Mesodermal cell (in vitro differentiated cells): Measurements from ENCODE around the gene DNASE2B.

Experiments
- H3K27ac ChIP-seq: 2 replicates; pipeline ENCODE4 v1.7.0; 2013; ENCODE audit warnings: mild to moderate bottlenecking, low read depth, low read length, moderate library complexity; ENCODE audit not compliant: severe bottlenecking
- H3K36me3 ChIP-seq: 2 replicates; pipeline ENCODE4 v1.7.1; 2013; ENCODE audit warnings: mild to moderate bottlenecking, low read length, moderate library complexity; ENCODE audit not compliant: control insufficient read depth, insufficient read depth
- H3K4me1 ChIP-seq: one replicate; pipeline ENCODE4 v1.7.1; 2013; ENCODE audit warnings: mild to moderate bottlenecking, low read length; ENCODE audit not compliant: insufficient read depth, control insufficient read depth, poor library complexity, severe bottlenecking
- H3K4me3 ChIP-seq: 2 replicates; pipeline ENCODE4 v1.7.0; 2013; ENCODE audit warnings: low read length, control low read depth, mild to moderate bottlenecking; ENCODE audit not compliant: insufficient read depth, poor library complexity, severe bottlenecking; ENCODE audit errors: extremely low read depth
- H3K9me3 ChIP-seq: 2 replicates; pipeline ENCODE4 v1.7.1; 2013; ENCODE audit warnings: mild to moderate bottlenecking, low read length, moderate library complexity; ENCODE audit not compliant: control insufficient read depth
- WGBS, 2 experiments: methylation state at CpG; one replicate each; pipeline ENCODE4 v1.1.5; 2013; ENCODE audit warnings: missing lambda C conversion rate in 2 of 2; ENCODE audit not compliant: insufficient coverage in 2 of 2; 5-methylcytosine and 5-hydroxymethylcytosine counted together

Gene DNASE2B

GRCh38 chr1:84415396-84415795 is 17.1 kb downstream of the DNASE2B start:
- Histone ChIP-seq H3K4me3 (no peak overlapping the region), H3K4me1 (no peaks in the 10 kb centered on the region), H3K9me3 (no peaks in the 10 kb centered on the region), H3K27ac (no peak overlapping the region), H3K36me3 (no peaks in the 10 kb centered on the region)
- 89% methylated on average over 1 of the region's 2 CpGs; no CpG with 5 or more reads in 1 of the 2 experiments for WGBS, 2 experiments

GRCh38 chr1:84422909-84423308 is 24.6 kb downstream of the DNASE2B start:
- no peak overlapping the region for H3K4me3 ChIP-seq
- H3K9me3 ChIP-seq, result no peaks in the 10 kb centered on the region
- H3K27ac ChIP-seq, result no peak overlapping the region
- H3K36me3 ChIP-seq, result no peaks in the 10 kb centered on the region
- no peaks in the 10 kb centered on the region for H3K4me1 ChIP-seq

DNA sequence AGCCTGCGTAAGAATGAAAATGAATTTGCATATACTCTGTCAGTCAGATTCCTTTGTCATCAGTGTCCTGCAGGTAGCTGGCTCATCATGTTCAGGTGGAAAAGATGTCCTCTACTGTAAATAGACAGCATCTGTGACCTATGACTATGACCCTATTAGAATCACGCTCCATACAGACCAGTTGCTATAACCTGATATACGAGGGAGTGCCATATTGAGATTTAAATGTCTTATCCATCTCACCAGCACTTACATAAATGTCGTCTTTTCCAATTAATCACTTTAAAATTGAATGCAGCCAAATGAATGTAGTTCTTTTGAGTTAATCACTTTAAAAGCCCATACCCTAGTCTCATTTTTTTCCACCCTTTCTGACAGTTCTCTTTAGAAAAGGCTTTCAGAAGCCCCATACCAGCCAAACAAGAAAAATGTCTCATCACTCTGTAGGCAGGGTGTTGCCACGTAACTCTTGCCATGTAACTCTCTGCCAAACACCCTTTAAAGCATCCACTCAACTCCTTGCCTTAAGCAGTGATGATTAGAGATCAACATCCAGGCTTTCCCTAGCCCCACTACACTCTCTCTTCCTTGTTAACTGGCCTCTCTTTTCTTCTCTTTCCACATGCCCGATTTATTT is 26.3 kb downstream of the DNASE2B start:
- H3K27ac ChIP-seq, result no peak overlapping the region
- WGBS, 2 experiments, result 94 to 100% methylated on average over 1 to 3 of the region's 6 CpGs

DNA sequence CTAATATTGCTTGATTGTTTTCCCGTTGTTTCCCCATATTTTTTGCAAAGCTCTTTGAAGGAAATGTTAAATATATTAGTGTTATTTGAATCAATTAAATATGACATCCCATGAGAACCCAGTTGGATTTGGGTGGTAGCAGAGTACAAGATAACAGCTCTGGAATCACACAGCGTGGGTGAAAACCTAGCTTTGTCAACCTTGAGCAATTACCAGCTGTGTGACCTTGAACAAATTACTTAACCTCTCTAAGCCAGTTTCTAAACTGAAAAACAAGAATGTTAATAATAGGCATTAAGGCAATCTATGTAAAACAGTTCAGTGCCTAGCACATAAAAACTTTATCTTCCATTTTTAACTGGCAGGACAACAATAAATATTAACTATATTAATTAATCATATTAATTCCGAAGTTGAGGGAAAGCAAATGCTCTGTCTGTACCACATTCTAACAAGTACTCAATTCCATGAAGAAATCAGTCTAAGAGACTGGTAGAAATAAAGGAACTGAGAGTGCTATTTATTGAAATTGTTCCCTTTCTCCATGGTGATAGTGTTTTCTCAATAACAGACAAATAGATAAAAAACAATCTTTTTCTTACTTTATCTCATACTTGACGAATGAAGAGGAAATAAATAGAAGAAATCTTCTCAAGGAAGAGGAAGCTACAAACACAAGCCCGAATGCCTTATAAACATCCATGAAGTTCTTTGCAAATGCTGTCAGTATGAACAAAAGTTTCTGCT is 27.0 kb downstream of the DNASE2B start:
- H3K4me1 ChIP-seq, result no peaks in the 10 kb centered on the region
- H3K4me3 ChIP-seq, result no peak overlapping the region
- H3K27ac ChIP-seq, result no peak overlapping the region
- H3K9me3 ChIP-seq, result peaks cover 3% of the 10 kb centered on the region
- no CpG with 5 or more reads among the region's 5 CpGs for WGBS, 2 experiments
- H3K36me3 ChIP-seq, result no peaks in the 10 kb centered on the region

More for the DNA sequence above, 26.3 kb downstream of the DNASE2B start:
- no peaks in the 10 kb centered on the region for H3K4me1 ChIP-seq
- no peaks in the 10 kb centered on the region for H3K36me3 ChIP-seq
- no peaks in the 10 kb centered on the region for H3K9me3 ChIP-seq
- no peak overlapping the region for H3K4me3 ChIP-seq

DNA sequence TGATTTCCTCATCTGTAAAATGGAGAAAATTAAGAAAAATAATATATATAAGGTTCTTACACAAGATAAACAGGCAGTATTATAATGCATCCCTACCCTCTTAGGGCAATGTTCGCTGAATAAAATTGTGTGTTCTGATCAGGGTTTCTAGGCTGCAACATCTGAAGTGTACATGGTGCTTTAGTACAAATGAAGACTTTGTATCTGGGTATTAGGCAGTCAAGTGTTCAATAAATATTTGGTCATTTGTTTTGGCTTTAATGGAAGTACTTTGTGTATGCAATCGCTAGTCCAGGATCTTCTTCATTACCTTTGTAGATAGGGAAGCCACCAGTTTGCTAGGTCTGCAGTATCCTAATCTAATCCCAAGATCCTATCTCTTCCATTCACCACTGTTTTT is 28.1 kb downstream of the DNASE2B start:
- H3K9me3 ChIP-seq, result peaks cover 11% of the 10 kb centered on the region
- WGBS, 2 experiments, result no CpG with 5 or more reads among the region's 2 CpGs

DNA sequence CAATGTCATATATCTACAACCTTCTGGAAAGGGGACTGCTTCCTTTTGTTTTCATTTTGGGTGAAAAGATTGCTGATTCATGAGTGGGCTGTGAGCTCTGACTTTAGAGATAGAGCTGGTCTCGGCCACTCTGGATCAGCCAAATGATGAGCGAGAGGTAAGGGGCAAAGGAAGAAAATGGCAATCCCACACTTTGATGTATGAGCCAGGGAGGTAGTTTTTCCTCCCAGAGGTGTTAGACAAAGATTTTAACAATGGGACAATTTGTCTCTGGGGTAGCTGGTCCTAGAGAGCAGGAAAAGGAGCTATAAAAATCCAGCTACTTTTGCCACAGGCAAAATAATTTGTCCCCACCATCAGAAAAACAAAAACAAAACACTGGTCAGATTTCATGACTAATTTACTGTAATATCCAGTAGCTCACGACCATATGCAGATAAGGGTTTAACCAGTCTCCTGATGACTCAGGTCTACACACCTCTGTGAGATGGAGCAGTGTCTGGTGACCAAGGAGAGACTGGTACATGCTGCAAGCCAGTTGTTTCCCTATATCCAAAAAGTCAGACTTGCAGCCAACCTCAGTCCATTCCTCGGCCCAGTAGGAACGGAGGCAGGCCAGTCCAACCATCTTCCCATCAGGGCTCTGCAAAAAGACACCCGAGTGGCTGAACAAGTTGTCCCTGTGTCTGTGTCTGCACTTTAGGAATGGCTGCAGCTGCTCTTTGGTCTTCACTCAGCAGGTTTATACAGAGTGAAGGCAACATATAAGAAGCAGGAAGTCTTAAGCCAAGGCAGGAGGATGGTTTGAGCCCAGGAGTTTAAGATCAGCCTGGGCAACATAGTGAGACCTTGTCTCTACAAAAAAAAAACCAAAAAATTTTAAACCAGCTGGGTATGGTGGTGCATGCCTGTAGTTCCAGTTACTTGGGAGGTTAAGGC is 29.2 kb downstream of the DNASE2B start:
- H3K4me3 ChIP-seq, result no peak overlapping the region
- H3K36me3 ChIP-seq, result no peaks in the 10 kb centered on the region
- peaks cover 11% of the 10 kb centered on the region for H3K9me3 ChIP-seq
- WGBS, 2 experiments, result 90 to 96% methylated on average over 5 to 6 of the region's 6 CpGs
- H3K4me1 ChIP-seq, result no peaks in the 10 kb centered on the region
- H3K27ac ChIP-seq, result no peak overlapping the region

More for the DNA sequence above, 28.1 kb downstream of the DNASE2B start:
- Histone ChIP-seq H3K4me3 (no peak overlapping the region), H3K36me3 (no peaks in the 10 kb centered on the region), H3K27ac (no peak overlapping the region), H3K4me1 (no peaks in the 10 kb centered on the region)

GRCh38 chr1:84428235-84428634 is 30.0 kb downstream of the DNASE2B start:
- Histone ChIP-seq H3K36me3 (no peaks in the 10 kb centered on the region), H3K4me3 (no peak overlapping the region), H3K27ac (no peak overlapping the region), H3K4me1 (peaks cover under 1% of the 10 kb centered on the region), H3K9me3 (peaks cover 11% of the 10 kb centered on the region)
- 67 to 83% methylated on average over 1 of the region's 5 CpGs for WGBS, 2 experiments

DNA sequence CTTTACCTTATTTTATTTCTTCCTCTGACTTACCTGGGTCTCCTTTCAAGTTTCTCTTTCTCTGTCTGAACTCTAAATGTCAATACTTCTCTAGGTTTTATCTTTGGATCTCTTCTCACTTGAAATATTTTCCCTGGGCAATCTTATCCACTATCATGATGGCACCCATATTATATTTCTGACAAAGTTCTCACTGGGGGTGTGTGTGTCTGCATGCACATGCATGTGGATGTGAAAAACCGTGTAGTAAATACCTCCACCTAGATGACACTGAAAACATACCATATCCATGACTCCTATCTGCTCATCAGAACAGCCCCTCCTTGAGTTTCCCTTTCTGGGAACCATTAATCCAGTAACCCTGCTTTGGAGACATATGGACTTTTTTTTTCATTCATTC is 30.9 kb downstream of the DNASE2B start:
- peaks cover 11% of the 10 kb centered on the region for H3K9me3 ChIP-seq
- no peaks in the 10 kb centered on the region for H3K36me3 ChIP-seq
- no peak overlapping the region for H3K27ac ChIP-seq
- WGBS, 2 experiments, result 80% methylated on average over 1 of the region's 1 CpG; no CpG with 5 or more reads in 1 of the 2 experiments
- H3K4me3 ChIP-seq, result no peak overlapping the region
- H3K4me1 ChIP-seq, result peaks cover 2% of the 10 kb centered on the region

- Histone ChIP-seq H3K27ac (no peak overlapping the region), H3K4me3 (no peak overlapping the region), H3K9me3 (peaks cover 11% of the 10 kb centered on the region), H3K4me1 (peaks cover 2% of the 10 kb centered on the region), H3K36me3 (no peaks in the 10 kb centered on the region)
- 56 to 83% methylated on average over 2 of the region's 2 CpGs for WGBS, 2 experiments
Measured at GRCh38 chr1:84430546-84430945, 32.3 kb downstream of the DNASE2B start.

- H3K9me3 ChIP-seq, result peaks cover 11% of the 10 kb centered on the region
- 67 to 69% methylated on average over 7 to 8 of the region's 11 CpGs for WGBS, 2 experiments
- H3K27ac ChIP-seq, result no peak overlapping the region
- no peak overlapping the region for H3K4me3 ChIP-seq
- H3K4me1 ChIP-seq, result peaks cover 2% of the 10 kb centered on the region
- no peaks in the 10 kb centered on the region for H3K36me3 ChIP-seq
Measured at GRCh38 chr1:84433258-84434080, 35.2 kb downstream of the DNASE2B start.
